ENCODE results near the gene ARHGEF28. TPM values are rescaled to one million over a fixed set of nuclear protein-coding genes. Genes with fewer than 3 reads are reported as not detected.

The ARHGEF28 gene
- total and polyA plus RNA-seq, 2 of the 13 experiments (the other 11 are each of a cell fraction or from before 2014, with no cell fraction given): 17.4 to 34.1 TPM

- TF ChIP-seq PBX2 (CRISPR knock-in tag; IDR thresholded peaks at IDR 0.05) (no peak), GMEB1 (CRISPR knock-in tag; IDR thresholded peaks at IDR 0.05; ENCODE audit: borderline replicate concordance) (no peak), PRDM10 (CRISPR knock-in tag; IDR thresholded peaks at IDR 0.05; ENCODE audit: low read depth) (no peak), CHD4 (IDR thresholded peaks at IDR 0.05; ENCODE audit: borderline replicate concordance, low read length) (no peak), ZNF709 (CRISPR knock-in tag; IDR thresholded peaks at IDR 0.05) (no peak), TRIM22 (IDR thresholded peaks at IDR 0.05) (no peak), ZNF891 (CRISPR knock-in tag; IDR thresholded peaks at IDR 0.05) (no peak), ZNF563 (CRISPR knock-in tag; IDR thresholded peaks at IDR 0.05) (no peak), GLI4 (CRISPR knock-in tag; IDR thresholded peaks at IDR 0.05; ENCODE audit: borderline replicate concordance) (no peak), ZKSCAN8 (CRISPR knock-in tag; IDR thresholded peaks at IDR 0.05; ENCODE audit: borderline replicate concordance) (no peak), ZNF570 (CRISPR knock-in tag; IDR thresholded peaks at IDR 0.05; ENCODE audit: borderline replicate concordance) (no peak), AFF4 (CRISPR knock-in tag; IDR thresholded peaks at IDR 0.05) (no peak), SAP130 (CRISPR knock-in tag; IDR thresholded peaks at IDR 0.05; ENCODE audit: low read depth) (0 out of 2 replicates have a peak, but pooled peaks have one; percentile 31), RCOR2 (CRISPR knock-in tag; IDR thresholded peaks at IDR 0.05) (peak; percentile 77), ZNF224 (CRISPR knock-in tag; IDR thresholded peaks at IDR 0.05) (no peak)
Observed at GRCh38 chr5:73796164-73797131, 170.5 kb downstream of the ARHGEF28 start (continued).
